HG02938 (cell line): Measurements from ENCODE around the gene RABEP2.
"Not testable (repeated sequence)": the region's sequence is repeated elsewhere in the genome, so short reads cannot be mapped to it uniquely, and the experiment has no call there.

Source experiments
- ATAC-seq: cut with Tn5 transposase; IDR thresholded peaks from one replicate; pipeline ENCODE4 v1.9.1; 2021; ENCODE audit warnings: mild to moderate bottlenecking, moderate library complexity; ENCODE audit not compliant: unreplicated experiment

Gene RABEP2

GRCh38 chr16:28933171-28933570 is 8.1 kb upstream of the RABEP2 start:
- ATAC-seq, result no peak

- ATAC-seq, result no peak
Observed at GRCh38 chr16:28932339-28933141, 7.5 kb upstream of the RABEP2 start.

- ATAC-seq, result no peak
Observed at GRCh38 chr16:28931801-28932225, 6.8 kb upstream of the RABEP2 start, which contains the start of gene CD19. Gene CD19 (plus strand): TSS chr16:28931971. CDS start chr16:28932001, 30 bp downstream.

GRCh38 chr16:28930652-28931051 is 5.6 kb upstream of the RABEP2 start:
- no peak for ATAC-seq

- ATAC-seq, result no peak
Observed at GRCh38 chr16:28930203-28930602, 5.2 kb upstream of the RABEP2 start.

GRCh38 chr16:28927815-28928214 is 2.8 kb upstream of the RABEP2 start:
- no peak for ATAC-seq

GRCh38 chr16:28926284-28926683 is 1.2 kb upstream of the RABEP2 start:
- not testable (repeated sequence) for ATAC-seq

GRCh38 chr16:28925386-28926228 is 569 bp upstream of the RABEP2 start:
- peak; percentile 28 for ATAC-seq

- no peak for ATAC-seq
Observed at GRCh38 chr16:28924399-28924761, 658 bp downstream of the RABEP2 start.

- peak; percentile 52 for ATAC-seq
Observed at GRCh38 chr16:28923652-28924398, 1.2 kb downstream of the RABEP2 start.

- no peak for ATAC-seq
Observed at GRCh38 chr16:28923231-28923587, 1.8 kb downstream of the RABEP2 start.

- no peak for ATAC-seq
Observed at GRCh38 chr16:28918698-28919097, 6.3 kb downstream of the RABEP2 start.

GRCh38 chr16:28917095-28917494 is 7.9 kb downstream of the RABEP2 start:
- ATAC-seq, result no peak

GRCh38 chr16:28915181-28915580 is 9.9 kb downstream of the RABEP2 start:
- ATAC-seq, result no peak

- no peak for ATAC-seq
Observed at GRCh38 chr16:28913946-28914724, 10.9 kb downstream of the RABEP2 start.

- no peak for ATAC-seq
Observed at GRCh38 chr16:28912558-28912957, 12.5 kb downstream of the RABEP2 start.

GRCh38 chr16:28910086-28911031 is 14.7 kb downstream of the RABEP2 start:
- ATAC-seq, result no peak

- ATAC-seq, result no peak
Observed at GRCh38 chr16:28905800-28906372, 19.2 kb downstream of the RABEP2 start.

- no peak for ATAC-seq
Observed at GRCh38 chr16:28905229-28905754, 19.7 kb downstream of the RABEP2 start.
